HCT116 (cell line): ENCODE data around the gene ADARB1. TPM values are rescaled to one million over a fixed set of nuclear protein-coding genes. Genes with fewer than 3 reads are reported as not detected.

Experiments
- ATAC-seq: fragments of 200-7000 bp; cut with Tn5 transposase; 2 replicates; pipeline ENCODE4 v1.9.1; 2020; ENCODE audit warnings: mild to moderate bottlenecking, moderate library complexity
- BruUV-seq: library from RNA; stranded (reverse); fragments of 400-500 nt; replicated peaks from 2 replicates; lab custom pipeline; 2021; lab: Mats Ljungman, UMichigan
- CTCF ChIA-PET: fragments of 300-600 bp; sonication (Branson Sonifier 250); formaldehyde crosslinking; loops from one replicate; lab custom pipeline; 2021; ENCODE audit warnings: antibody characterized with exemption; lab: Charles Lee
- POLR2A ChIA-PET: fragments of 300-600, 350-600 bp; sonication (Branson Sonifier 250); formaldehyde crosslinking; loops from one replicate; lab custom pipeline; 2021; ENCODE audit warnings: antibody characterized with exemption; lab: Charles Lee
- RAD21 ChIA-PET, 2 experiments: fragments of 300-600 bp; sonication (Branson Sonifier 250); formaldehyde crosslinking; loops; one replicate each; lab custom pipeline; 2023; ENCODE audit warnings: low total read pairs in 2 of 2; ENCODE audit not compliant: uncharacterized antibody in 2 of 2, unreplicated experiment in 2 of 2, low non-redundant PET in 1 of 2; lab: Charles Lee
- DNase-seq: peaks from one replicate; pipeline ENCODE4 v3.0.0-alpha.2; 2010; ENCODE audit warnings: low read depth, low spot score
- H2AFZ ChIP-seq: fragments of 200-600 bp; shearing (Covaris generic), sonication (generic); 2 replicates; pipeline ENCODE4 v1.6.1; 2017; ENCODE audit warnings: low read depth, mixed run types, mixed read lengths, antibody characterized with exemption, low read length; ENCODE audit not compliant: poor library complexity, severe bottlenecking
- H3K27ac ChIP-seq: 2 replicates; pipeline ENCODE4 v1.5.1; 2012; ENCODE audit warnings: low read depth, low read length
- H3K27me3 ChIP-seq: fragments of 200-600 bp; sonication (generic); 2 replicates; pipeline ENCODE4 v1.6.1; 2016; ENCODE audit warnings: mixed run types, low read length, mixed read lengths; ENCODE audit not compliant: insufficient read depth
- H3K36me3 ChIP-seq, 2 experiments: fragments of 200-500 bp in 1 of 2; fragments of 200-600 bp in 1 of 2; sonication (Bioruptor generic) in 1 of 2; sonication (generic) in 1 of 2; 2 replicates each; pipeline versions ENCODE4 v1.5.1 to v1.6.1; 2014 to 2016; ENCODE audit warnings: low read length in 2 of 2, inconsistent platforms in 1 of 2, mixed read lengths in 1 of 2, mixed run types in 1 of 2; ENCODE audit not compliant: insufficient read depth in 2 of 2, control insufficient read depth in 1 of 2
- H3K4me1 ChIP-seq, 2 experiments: fragments of 200-600 bp in 1 of 2; sonication (generic) in 1 of 2; 2 replicates each; pipeline versions ENCODE4 v1.5.1 to v1.6.1; 2012 to 2017; ENCODE audit warnings: low read length in 2 of 2, inconsistent platforms in 1 of 2, mild to moderate bottlenecking in 1 of 2, mixed read lengths in 1 of 2, mixed run types in 1 of 2, moderate library complexity in 1 of 2; ENCODE audit not compliant: insufficient read depth in 2 of 2, control insufficient read depth in 1 of 2
- H3K4me2 ChIP-seq: fragments of 200-600 bp; sonication (generic); 2 replicates; pipeline ENCODE4 v1.6.1; 2017; ENCODE audit warnings: mixed run types, low read length, mixed read lengths
- H3K4me3 ChIP-seq, 2 experiments: fragments of 200-600 bp in 1 of 2; sonication (generic) in 1 of 2; replicated peaks in 1 of 2; 2 replicates each; pipeline ENCODE4 v1.5.1; 2011 to 2016; ENCODE audit warnings: low read length in 2 of 2, control low read depth in 1 of 2, low read depth in 1 of 2, mild to moderate bottlenecking in 1 of 2, mixed read lengths in 1 of 2, mixed run types in 1 of 2
- H3K79me2 ChIP-seq: fragments of 200-600 bp; sonication (generic); 2 replicates; pipeline ENCODE4 v1.6.1; 2017; ENCODE audit warnings: mild to moderate bottlenecking, mixed run types, low read length, moderate library complexity, mixed read lengths; ENCODE audit not compliant: insufficient read depth
- H3K9ac ChIP-seq: fragments of 200-600 bp; sonication (generic); 2 replicates; pipeline ENCODE4 v1.6.1; 2016; ENCODE audit warnings: low read length, mixed read lengths
- H3K9me2 ChIP-seq: fragments of 200-600 bp; sonication (generic), shearing (Covaris generic); 2 replicates; pipeline ENCODE4 v1.6.1; 2017; ENCODE audit warnings: mixed run types, mild to moderate bottlenecking, moderate library complexity; ENCODE audit not compliant: insufficient read depth
- H3K9me3 ChIP-seq, 2 experiments: fragments of 200-500 bp in 1 of 2; fragments of 200-600 bp in 1 of 2; sonication (Bioruptor generic) in 1 of 2; sonication (generic) in 1 of 2; 2 replicates each; pipeline ENCODE4 v1.6.1; 2014 to 2017; ENCODE audit warnings: low read length in 2 of 2, mixed read lengths in 2 of 2, inconsistent platforms in 1 of 2, low read depth in 1 of 2, mild to moderate bottlenecking in 1 of 2, mixed run types in 1 of 2, moderate library complexity in 1 of 2; ENCODE audit not compliant: control insufficient read depth in 1 of 2, insufficient read depth in 1 of 2
- H4K20me1 ChIP-seq: fragments of 200-600 bp; sonication (generic), shearing (Covaris generic); 2 replicates; pipeline ENCODE4 v1.6.1; 2017; ENCODE audit warnings: mixed run types, mild to moderate bottlenecking, moderate library complexity; ENCODE audit not compliant: insufficient read depth
- ATF3 ChIP-seq: IDR thresholded peaks from 2 replicates; pipeline ENCODE4 v1.6.1; 2012
- CBX3 ChIP-seq: IDR thresholded peaks from 2 replicates; pipeline ENCODE4 v1.6.1; 2012; ENCODE audit warnings: low read depth
- CEBPB ChIP-seq: IDR thresholded peaks from 2 replicates; pipeline ENCODE4 v1.6.1; 2012; ENCODE audit warnings: low read depth
- CTCF ChIP-seq, 3 experiments: fragments of 200-600 bp in 1 of 3; sonication (generic) in 1 of 3; IDR thresholded peaks in 2 of 3; conservative IDR thresholded peaks in 1 of 3; 2 replicates each; pipeline ENCODE4 v1.5.1; 2012 to 2017; ENCODE audit warnings: low read depth in 2 of 3, low read length in 2 of 3, antibody characterized with exemption in 1 of 3, borderline replicate concordance in 1 of 3, control low read depth in 1 of 3, mild to moderate bottlenecking in 1 of 3, mixed read lengths in 1 of 3, mixed run types in 1 of 3, moderate library complexity in 1 of 3; ENCODE audit not compliant: insufficient read depth in 1 of 3
- EGR1 ChIP-seq: IDR thresholded peaks from 2 replicates; pipeline ENCODE4 v1.6.1; 2012; ENCODE audit warnings: low read depth
- ELF1 ChIP-seq: IDR thresholded peaks from 2 replicates; pipeline ENCODE4 v1.6.1; 2012; ENCODE audit warnings: low read depth, borderline replicate concordance
- EZH2 ChIP-seq: fragments of 200-600 bp; sonication (generic); IDR thresholded peaks from 2 replicates; pipeline ENCODE4 v1.6.1; 2017; ENCODE audit warnings: antibody characterized with exemption, mixed run types
- FOSL1 ChIP-seq: IDR thresholded peaks from 2 replicates; pipeline ENCODE4 v1.6.1; 2012; ENCODE audit warnings: low read depth
- JUND ChIP-seq: IDR thresholded peaks from 2 replicates; pipeline ENCODE4 v1.6.1; 2012
- POLR2AphosphoS5 ChIP-seq: IDR thresholded peaks from 2 replicates; pipeline ENCODE4 v1.6.1; 2011; ENCODE audit warnings: mild to moderate bottlenecking, low read depth, low read length, moderate library complexity
- RAD21 ChIP-seq: IDR thresholded peaks from 2 replicates; pipeline ENCODE4 v1.6.1; 2012; ENCODE audit warnings: low read depth, mild to moderate bottlenecking
- SIN3A ChIP-seq: IDR thresholded peaks from 2 replicates; pipeline ENCODE4 v1.6.1; 2012; ENCODE audit warnings: low read depth
- TCF7L2 ChIP-seq: IDR thresholded peaks from 2 replicates; pipeline ENCODE4 v1.7.0; 2011; ENCODE audit warnings: borderline replicate concordance, inconsistent platforms; ENCODE audit not compliant: insufficient read depth, insufficient read length; ENCODE audit errors: extremely low read depth
- YY1 ChIP-seq: IDR thresholded peaks from 2 replicates; pipeline ENCODE4 v1.6.1; 2011; ENCODE audit warnings: low read length, low read depth, moderate library complexity, mild to moderate bottlenecking; ENCODE audit not compliant: insufficient replicate concordance; ENCODE audit errors: extremely low read depth
- ZFX ChIP-seq: fragments of 450-650 bp; IDR thresholded peaks from 2 replicates; pipeline ENCODE4 v1.6.1; 2017
- intact Hi-C: fragments of 100-400 bp; cut with micrococcal nuclease; formaldehyde crosslinking; loops from 2 replicates; pipeline ENCODE4 v1.10.0; 2022
- total RNA-seq: library from RNA; stranded (reverse); gene quantifications from one replicate; pipeline ENCODE4 v1.2.1, GENCODE V29; 2021; ENCODE audit not compliant: unreplicated experiment
- TF ChIP-seq, protein P1 (sequence below): IDR thresholded peaks from 2 replicates; pipeline ENCODE4 v1.6.1; 2012; ENCODE audit warnings: low read depth

ADARB1 gene
- total RNA-seq, 1 experiment from 2014 or later, result 13.5 TPM

DNA sequence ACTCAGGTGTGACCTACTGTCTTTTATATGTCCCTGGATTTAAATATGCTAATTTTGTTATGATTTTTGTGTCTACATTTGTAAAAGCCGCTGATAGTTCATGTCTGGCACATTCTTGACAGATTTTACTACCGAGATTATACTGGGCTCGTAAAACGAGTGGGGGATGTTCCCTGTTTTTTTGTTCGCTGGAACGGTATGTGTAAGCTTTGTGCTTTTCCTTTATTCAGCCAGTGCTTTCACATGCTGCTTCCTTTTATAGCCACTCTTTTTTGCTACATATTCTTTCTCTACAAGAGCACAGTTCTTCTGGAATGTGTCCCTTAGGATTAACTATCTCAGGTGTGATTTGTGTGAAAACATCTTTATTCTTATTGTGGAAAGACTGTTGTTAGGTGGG lies 46.6 kb downstream of the ADARB1 start:
- RAD21 ChIA-PET, result no interaction called here
- Histone ChIP-seq H3K9me3 (no peaks in the 10 kb centered on the region), H3K4me1 (no peaks in the 10 kb centered on the region), H2AFZ (no peak overlapping the region), H3K4me2 (no peak overlapping the region), H3K27ac (no peak overlapping the region), H3K4me3 (no peak overlapping the region), H3K9ac (no peak overlapping the region), H3K9me2 (no peaks in the 10 kb centered on the region), H4K20me1 (no peaks in the 10 kb centered on the region), H3K27me3 (no peaks in the 10 kb centered on the region), H3K36me3 (no peaks in the 10 kb centered on the region), H3K79me2 (no peaks in the 10 kb centered on the region)
- CTCF ChIA-PET, result interaction anchor here (1.6 to 1.8 kb wide), 2 partner anchors 9 to 16 kb away, joined by 3 to 7 read pairs; no protein-coding TSS in a partner anchor
- no peak for ATAC-seq
- intact Hi-C loops, result no loop called here
- POLR2A ChIA-PET, result no interaction called here
- TF ChIP-seq CEBPB (no peak), POLR2AphosphoS5 (no peak), EZH2 (no peak), RAD21 (no peak), CTCF (IDR thresholded peaks at IDR 0.05 in 2 of 3, conservative IDR thresholded peaks at IDR 0.05 in 1 of 3; ENCODE audit: borderline replicate concordance in 1 of 3, insufficient read depth in 1 of 3, low read depth in 2 of 3, low read length in 2 of 3) (no peak), CBX3 (no peak), YY1 (no peak), EGR1 (no peak), ZFX (no peak), ELF1 (no peak), JUND (no peak), ATF3 (no peak), FOSL1 (no peak), TCF7L2 (no peak), SIN3A (no peak)
- TF ChIP-seq, protein P1, sequence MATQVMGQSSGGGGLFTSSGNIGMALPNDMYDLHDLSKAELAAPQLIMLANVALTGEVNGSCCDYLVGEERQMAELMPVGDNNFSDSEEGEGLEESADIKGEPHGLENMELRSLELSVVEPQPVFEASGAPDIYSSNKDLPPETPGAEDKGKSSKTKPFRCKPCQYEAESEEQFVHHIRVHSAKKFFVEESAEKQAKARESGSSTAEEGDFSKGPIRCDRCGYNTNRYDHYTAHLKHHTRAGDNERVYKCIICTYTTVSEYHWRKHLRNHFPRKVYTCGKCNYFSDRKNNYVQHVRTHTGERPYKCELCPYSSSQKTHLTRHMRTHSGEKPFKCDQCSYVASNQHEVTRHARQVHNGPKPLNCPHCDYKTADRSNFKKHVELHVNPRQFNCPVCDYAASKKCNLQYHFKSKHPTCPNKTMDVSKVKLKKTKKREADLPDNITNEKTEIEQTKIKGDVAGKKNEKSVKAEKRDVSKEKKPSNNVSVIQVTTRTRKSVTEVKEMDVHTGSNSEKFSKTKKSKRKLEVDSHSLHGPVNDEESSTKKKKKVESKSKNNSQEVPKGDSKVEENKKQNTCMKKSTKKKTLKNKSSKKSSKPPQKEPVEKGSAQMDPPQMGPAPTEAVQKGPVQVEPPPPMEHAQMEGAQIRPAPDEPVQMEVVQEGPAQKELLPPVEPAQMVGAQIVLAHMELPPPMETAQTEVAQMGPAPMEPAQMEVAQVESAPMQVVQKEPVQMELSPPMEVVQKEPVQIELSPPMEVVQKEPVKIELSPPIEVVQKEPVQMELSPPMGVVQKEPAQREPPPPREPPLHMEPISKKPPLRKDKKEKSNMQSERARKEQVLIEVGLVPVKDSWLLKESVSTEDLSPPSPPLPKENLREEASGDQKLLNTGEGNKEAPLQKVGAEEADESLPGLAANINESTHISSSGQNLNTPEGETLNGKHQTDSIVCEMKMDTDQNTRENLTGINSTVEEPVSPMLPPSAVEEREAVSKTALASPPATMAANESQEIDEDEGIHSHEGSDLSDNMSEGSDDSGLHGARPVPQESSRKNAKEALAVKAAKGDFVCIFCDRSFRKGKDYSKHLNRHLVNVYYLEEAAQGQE, result no peak
- BruUV-seq, result no TSS peak
- DNase-seq, result no peak
